D721Med (cell line): ENCODE data around the gene PLXNA4.

Source experiments
- DNase-seq: peaks from one replicate; pipeline ENCODE4 v3.0.0; 2011; ENCODE audit warnings: low spot score; ENCODE audit not compliant: insufficient read length
- FAIRE-seq: peaks from 2 replicates; lab custom pipeline; 2011; peaks lifted over from hg19 to GRCh38; lab: Jason Lieb, UNC
- TF ChIP-seq, protein P1 (sequence below): IDR thresholded peaks from 2 replicates; pipeline ENCODE4 v1.5.1; 2012; ENCODE audit warnings: mild to moderate bottlenecking, control low read depth; ENCODE audit not compliant: insufficient read depth; ENCODE audit errors: missing control alignments

Gene PLXNA4

DNA sequence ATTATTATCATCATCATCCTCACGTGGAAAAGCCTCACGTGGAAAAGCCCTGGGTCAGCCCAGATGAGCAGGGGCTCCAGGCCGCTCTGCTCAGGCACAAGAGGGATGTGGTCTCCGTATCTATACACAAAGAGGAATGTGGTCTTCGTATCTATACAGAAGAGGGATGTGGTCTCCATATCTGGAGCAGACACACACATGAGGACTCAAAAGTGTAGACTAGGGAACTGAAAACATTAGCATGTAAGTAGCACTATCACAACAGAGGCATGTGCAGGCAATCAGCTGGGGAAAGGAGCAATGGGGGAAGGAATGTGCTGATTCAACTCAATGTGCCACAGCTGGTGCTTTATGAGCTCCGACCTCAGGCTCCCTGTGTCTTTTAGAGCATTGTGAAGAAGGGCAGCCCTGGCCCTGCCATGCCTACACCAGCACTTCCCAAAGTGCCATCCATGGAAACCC is 86.5 kb downstream of the PLXNA4 start:
- FAIRE-seq, result no peak
- TF ChIP-seq, protein P1, sequence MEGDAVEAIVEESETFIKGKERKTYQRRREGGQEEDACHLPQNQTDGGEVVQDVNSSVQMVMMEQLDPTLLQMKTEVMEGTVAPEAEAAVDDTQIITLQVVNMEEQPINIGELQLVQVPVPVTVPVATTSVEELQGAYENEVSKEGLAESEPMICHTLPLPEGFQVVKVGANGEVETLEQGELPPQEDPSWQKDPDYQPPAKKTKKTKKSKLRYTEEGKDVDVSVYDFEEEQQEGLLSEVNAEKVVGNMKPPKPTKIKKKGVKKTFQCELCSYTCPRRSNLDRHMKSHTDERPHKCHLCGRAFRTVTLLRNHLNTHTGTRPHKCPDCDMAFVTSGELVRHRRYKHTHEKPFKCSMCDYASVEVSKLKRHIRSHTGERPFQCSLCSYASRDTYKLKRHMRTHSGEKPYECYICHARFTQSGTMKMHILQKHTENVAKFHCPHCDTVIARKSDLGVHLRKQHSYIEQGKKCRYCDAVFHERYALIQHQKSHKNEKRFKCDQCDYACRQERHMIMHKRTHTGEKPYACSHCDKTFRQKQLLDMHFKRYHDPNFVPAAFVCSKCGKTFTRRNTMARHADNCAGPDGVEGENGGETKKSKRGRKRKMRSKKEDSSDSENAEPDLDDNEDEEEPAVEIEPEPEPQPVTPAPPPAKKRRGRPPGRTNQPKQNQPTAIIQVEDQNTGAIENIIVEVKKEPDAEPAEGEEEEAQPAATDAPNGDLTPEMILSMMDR, result no peak
- no peak for DNase-seq

DNA sequence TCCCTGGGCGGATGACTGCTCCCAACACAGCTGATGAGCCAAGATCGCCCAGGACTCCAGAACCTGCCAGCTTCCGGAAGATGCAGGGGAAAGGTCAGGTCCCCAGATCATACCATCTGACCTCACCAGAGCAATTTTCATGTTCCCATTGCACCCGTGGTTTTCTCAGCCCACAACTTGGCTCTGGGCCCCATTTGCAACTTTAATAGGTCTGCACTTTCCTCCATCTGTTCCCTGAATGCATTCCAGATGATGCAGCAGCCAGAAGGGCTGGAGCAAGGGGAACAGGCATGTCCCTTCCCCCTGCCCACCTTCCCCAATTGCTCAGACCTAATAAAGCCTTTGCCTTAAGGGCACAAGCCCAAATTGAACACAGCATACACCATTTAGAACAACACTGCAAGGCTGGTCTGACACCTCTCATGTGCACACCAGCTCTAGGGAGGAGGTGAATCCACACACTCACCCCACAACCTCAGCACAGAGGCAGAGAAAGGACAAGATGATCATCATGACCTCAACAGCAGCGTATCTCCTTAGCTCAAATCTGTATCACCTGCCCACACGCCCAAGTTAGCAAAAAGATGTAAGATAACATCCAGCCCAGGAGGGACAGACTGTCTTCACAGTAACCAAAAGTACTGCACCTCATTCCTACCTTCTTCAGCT is 87.5 kb downstream of the PLXNA4 start:
- DNase-seq, result no peak
- FAIRE-seq, result no peak
- TF ChIP-seq, protein P1, result no peak

DNA sequence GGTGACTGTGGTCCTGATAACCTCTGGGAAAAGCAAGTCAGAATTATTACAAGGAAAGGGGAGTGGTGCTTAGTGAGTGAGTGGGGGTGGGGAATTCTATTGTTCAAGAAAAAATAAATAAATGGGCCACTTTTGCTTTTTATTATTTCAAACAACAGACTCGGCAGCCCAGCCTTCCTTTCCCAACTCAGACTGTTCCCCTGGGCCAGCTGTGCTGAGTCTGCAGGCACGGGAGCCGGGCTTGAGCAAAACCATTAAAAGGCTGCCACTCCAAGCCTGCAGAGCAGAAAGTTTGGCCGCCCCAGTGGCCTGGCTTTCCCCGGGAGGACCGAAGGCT is 90.0 kb downstream of the PLXNA4 start:
- TF ChIP-seq, protein P1, result no peak
- DNase-seq (no peak), FAIRE-seq (no peak)

DNA sequence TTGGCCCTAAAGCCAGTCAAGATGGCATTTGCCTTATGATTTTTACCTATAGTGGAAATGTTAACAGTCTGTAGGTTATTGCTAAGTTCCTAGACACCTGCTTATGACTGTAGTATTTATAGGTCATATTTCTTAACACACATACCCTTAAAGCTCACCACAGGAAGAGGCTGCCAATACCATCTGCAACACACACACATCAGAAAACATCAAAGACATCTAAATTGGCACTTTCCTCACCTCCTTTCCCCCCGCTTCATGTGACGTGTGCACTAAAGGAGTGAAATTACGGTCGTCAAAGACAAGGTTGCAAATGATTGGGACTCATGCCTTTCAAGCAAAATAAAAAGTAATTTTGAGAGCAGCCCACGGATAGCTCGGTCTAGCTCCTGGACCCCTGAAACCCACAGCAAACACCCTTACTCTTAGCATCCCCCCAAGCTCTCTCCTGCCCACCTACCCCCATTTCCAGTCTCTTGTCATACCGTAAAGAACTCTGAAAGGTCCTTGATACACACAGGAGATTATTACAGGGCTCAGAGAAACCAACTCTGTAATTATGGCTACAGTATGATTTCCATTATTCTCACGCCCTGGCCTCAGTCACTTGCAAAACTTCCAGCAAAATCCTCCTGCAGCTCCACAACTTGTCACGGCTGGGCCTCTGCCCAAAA is 90.5 kb downstream of the PLXNA4 start:
- no peak for DNase-seq
- FAIRE-seq, result no peak
- TF ChIP-seq, protein P1, result no peak

DNA sequence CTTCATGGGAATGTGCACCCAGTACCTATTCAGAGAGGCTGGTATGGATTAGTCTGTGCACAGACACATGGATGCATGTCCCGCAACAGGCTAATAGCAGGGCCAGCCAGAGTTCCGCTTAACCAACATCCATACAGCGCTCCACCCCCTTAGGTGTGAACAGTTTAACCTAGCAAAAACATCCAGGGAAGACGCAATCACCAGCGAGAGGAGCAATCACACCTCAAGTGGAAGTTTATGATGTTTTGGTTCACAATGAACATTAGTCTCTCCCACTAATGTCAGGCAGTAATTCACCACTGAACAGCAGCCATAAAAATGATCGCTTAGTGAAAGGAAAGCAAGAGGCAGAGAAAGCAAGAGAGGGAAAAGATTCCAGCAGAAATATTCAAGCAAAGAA is 91.1 kb downstream of the PLXNA4 start:
- DNase-seq (no peak), FAIRE-seq (no peak)
- TF ChIP-seq, protein P1, result no peak

DNA sequence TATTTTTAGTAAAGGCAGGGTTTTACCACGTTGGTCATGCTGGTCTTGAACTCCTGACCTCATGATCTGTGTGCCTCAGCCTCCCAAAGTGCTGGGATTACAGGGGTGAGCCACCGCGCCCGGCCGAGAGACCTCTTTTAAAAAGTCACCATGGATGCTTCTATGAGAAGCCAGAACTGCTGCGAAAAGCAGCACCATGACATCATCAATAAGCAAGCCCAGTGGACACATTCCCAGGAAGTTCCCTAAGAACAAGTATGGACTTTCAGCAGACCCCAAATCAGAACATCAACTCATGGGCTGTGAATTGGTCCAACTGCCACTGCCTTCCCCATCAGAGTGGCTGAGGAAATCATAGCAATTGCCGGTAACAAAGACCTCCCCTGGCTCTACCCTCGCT is 93.4 kb downstream of the PLXNA4 start:
- DNase-seq (no peak), FAIRE-seq (no peak)
- TF ChIP-seq, protein P1, result no peak

DNA sequence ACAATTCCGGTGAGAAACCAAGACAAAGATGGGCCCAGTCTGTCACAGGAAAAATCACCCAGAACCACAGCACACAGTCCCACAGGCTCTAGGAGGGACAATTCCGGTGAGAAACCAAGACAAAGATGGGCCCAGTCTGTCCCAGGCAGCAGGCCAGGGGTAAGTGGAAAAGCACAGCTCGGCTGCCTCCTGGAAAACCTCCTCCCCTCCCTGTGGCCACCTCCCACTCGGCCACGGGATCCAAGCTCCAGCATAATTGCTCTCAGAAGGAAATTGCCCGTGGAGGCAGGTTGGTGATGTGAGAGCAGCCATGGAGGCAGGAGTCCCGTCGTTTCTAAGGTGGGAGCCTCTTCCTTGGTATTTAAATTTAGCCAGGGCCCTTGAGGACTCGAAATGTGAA is 95.7 kb downstream of the PLXNA4 start:
- TF ChIP-seq, protein P1, result no peak
- no peak for DNase-seq
- FAIRE-seq, result no peak
